ENCODE measurements around the gene WHAMM.
A peak's percentile ranks its signal among the peaks of the same experiment; 100 is the strongest.

Gene WHAMM

DNA sequence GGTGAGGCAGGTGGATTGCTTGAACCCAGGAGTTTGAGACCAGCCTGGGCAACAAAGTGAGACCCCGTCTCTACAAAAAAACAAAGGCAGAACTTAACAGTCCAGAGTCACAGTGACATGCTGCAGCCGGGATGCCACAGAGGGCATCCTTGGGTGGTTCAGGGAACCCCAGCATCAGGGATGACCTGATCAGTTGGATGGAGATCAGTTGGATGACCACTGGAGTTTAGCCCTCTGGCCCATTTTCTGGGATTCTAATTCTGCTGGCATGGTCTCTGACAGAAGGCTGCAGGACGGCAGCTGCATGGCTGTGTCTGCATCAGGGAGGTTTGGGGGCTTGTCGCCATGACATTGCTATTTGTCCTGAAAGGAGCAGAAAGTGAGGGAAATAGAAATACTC, 19.8 kb downstream of the WHAMM start:
- DNase-seq (ENCODE audit: low spot score): no peak
- H3K4me3 ChIP-seq (ENCODE audit: severe bottlenecking): no peak overlapping the region
- TF ChIP-seq, protein P1, sequence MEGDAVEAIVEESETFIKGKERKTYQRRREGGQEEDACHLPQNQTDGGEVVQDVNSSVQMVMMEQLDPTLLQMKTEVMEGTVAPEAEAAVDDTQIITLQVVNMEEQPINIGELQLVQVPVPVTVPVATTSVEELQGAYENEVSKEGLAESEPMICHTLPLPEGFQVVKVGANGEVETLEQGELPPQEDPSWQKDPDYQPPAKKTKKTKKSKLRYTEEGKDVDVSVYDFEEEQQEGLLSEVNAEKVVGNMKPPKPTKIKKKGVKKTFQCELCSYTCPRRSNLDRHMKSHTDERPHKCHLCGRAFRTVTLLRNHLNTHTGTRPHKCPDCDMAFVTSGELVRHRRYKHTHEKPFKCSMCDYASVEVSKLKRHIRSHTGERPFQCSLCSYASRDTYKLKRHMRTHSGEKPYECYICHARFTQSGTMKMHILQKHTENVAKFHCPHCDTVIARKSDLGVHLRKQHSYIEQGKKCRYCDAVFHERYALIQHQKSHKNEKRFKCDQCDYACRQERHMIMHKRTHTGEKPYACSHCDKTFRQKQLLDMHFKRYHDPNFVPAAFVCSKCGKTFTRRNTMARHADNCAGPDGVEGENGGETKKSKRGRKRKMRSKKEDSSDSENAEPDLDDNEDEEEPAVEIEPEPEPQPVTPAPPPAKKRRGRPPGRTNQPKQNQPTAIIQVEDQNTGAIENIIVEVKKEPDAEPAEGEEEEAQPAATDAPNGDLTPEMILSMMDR (IDR thresholded peaks at IDR 0.05; ENCODE audit: poor library complexity, severe bottlenecking): no peak
- no peaks in the 10 kb centered on the region for H3K9me3 ChIP-seq (ENCODE audit: severe bottlenecking)
- no peak for ATAC-seq (ENCODE audit: low read depth)
- no peak overlapping the region for H3K27ac ChIP-seq (ENCODE audit: poor library complexity, severe bottlenecking)
- H3K27me3 ChIP-seq (ENCODE audit: insufficient read depth, poor library complexity, severe bottlenecking): no peaks in the 10 kb centered on the region
- peaks cover 30% of the 10 kb centered on the region for H3K4me1 ChIP-seq (ENCODE audit: insufficient read depth, poor library complexity, severe bottlenecking)
- peaks cover 91% of the 10 kb centered on the region for H3K36me3 ChIP-seq (ENCODE audit: low read depth)

DNA sequence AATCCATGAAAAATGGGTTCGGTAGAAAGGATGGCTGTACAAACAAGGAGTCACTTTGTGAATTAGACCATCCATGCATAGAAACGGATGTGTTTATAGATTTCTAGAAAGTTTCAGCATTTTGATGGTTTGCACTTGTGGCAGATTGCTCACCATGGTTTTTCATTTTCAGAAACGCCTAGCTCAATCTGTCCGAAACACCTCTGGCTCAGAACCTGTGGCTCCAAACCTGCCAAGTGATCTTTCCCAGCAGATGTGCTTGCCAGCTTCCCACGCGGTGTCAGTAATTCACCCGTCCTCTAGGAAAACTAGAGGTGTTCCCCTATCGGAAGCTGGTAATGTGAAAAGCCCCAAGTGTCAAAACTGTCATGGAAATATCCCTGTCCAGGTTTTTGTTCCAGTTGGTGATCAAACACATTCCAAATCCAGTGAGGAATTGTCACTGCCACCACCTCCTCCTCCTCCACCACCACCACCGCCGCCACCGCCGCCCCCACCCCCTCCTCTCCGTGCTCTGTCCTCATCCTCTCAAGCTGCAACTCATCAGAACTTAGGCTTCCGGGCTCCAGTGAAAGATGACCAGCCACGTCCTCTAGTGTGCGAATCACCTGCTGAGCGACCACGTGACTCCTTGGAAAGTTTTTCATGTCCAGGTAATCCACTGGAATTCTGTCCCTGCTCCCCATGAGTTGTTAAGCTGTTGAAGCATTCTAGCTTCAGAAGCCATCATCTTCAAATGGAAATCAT, 21.2 kb downstream of the WHAMM start:
- Histone ChIP-seq H3K4me1 (ENCODE audit: insufficient read depth, poor library complexity, severe bottlenecking) (peaks cover 30% of the 10 kb centered on the region), H3K36me3 (ENCODE audit: low read depth) (peaks cover 91% of the 10 kb centered on the region), H3K9me3 (ENCODE audit: severe bottlenecking) (no peaks in the 10 kb centered on the region), H3K27me3 (ENCODE audit: insufficient read depth, poor library complexity, severe bottlenecking) (no peaks in the 10 kb centered on the region), H3K27ac (ENCODE audit: poor library complexity, severe bottlenecking) (peak overlapping the region; percentile 99), H3K4me3 (ENCODE audit: severe bottlenecking) (no peak overlapping the region)
- TF ChIP-seq, protein P1 (IDR thresholded peaks at IDR 0.05; ENCODE audit: poor library complexity, severe bottlenecking): no peak
- ATAC-seq (ENCODE audit: low read depth): no peak
- no peak for DNase-seq (ENCODE audit: low spot score)

DNA sequence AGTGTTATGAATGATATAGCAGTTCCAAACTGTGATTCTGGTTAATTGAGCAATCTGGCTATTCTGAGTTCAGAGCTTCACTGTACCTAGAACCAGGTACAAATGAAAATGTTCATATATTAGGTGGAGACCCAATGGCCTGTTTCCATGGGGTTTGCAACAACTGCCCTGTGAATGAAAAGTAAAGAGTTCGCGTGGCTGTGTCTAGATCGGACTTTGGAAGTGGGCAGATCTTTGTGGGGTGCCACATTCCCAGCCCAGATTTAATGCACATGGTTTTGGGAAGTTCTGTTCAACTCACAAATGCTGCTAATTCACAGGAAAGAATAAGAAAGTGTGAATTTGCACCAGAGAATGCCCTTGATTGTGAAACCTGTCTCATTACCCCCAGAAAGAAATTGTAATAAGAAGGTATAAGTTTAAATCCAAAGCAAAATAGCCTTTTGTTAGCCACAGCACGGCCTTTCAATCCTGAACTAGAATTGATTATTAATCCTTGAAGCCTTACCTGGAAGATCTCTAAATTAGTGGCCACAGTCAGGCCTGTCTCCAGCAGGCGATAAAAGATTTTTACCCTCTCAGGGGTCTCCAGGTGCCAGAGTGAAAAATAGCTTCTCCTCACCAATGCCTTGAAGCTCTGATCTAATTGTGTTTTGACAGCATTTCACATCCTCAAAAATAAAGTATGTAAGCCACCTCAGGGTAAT, 22.6 kb downstream of the WHAMM start:
- TF ChIP-seq, protein P1 (IDR thresholded peaks at IDR 0.05; ENCODE audit: poor library complexity, severe bottlenecking): no peak

DNA sequence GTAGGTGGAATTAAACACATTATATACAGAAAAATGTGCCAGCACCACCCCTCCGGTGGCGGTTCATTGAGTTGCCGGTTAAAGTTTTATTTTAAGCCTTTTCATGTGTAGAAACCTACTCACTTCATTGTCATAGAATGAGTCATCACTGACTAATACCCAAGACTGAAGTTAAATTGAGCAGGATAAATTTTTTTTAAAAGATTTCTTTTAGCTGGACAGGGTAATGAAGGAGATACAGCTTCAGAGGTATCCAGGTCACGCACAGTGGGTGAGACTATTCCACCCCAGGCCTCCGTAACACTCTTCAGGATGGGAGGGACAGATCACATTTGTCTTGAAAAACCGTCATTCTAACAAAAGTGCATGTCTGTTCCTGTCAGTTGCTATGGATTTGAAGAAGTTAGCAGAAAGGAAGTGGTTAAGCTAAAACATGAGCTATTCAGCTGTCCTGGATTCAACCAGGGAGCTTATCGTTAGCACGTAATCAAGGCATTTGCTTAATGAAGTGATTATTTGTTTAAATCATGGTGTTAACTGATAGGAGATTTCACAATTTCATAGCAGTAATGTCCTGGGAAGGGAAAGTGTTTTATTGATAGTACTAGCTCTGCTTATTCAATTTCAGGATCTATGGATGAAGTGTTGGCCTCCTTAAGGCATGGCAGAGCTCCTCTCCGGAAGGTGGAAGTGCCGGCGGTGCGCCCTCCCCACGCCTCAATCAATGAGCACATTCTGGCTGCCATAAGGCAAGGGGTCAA, 23.4 kb downstream of the WHAMM start:
- peaks cover 91% of the 10 kb centered on the region for H3K36me3 ChIP-seq (ENCODE audit: low read depth)
- DNase-seq (ENCODE audit: low spot score) (peak; percentile 88), ATAC-seq (ENCODE audit: low read depth) (peak; percentile 95)
- H3K4me1 ChIP-seq (ENCODE audit: insufficient read depth, poor library complexity, severe bottlenecking): peaks cover 30% of the 10 kb centered on the region
- H3K27me3 ChIP-seq (ENCODE audit: insufficient read depth, poor library complexity, severe bottlenecking): no peaks in the 10 kb centered on the region
- TF ChIP-seq, protein P1 (IDR thresholded peaks at IDR 0.05; ENCODE audit: poor library complexity, severe bottlenecking): peak; percentile 40
- H3K9me3 ChIP-seq (ENCODE audit: severe bottlenecking): no peaks in the 10 kb centered on the region
- no peak overlapping the region for H3K4me3 ChIP-seq (ENCODE audit: severe bottlenecking)
- H3K27ac ChIP-seq (ENCODE audit: poor library complexity, severe bottlenecking): peak overlapping the region; percentile 99

More for the DNA sequence above, 22.6 kb downstream of the WHAMM start:
- Histone ChIP-seq H3K36me3 (ENCODE audit: low read depth) (peaks cover 91% of the 10 kb centered on the region), H3K9me3 (ENCODE audit: severe bottlenecking) (no peaks in the 10 kb centered on the region), H3K4me3 (ENCODE audit: severe bottlenecking) (no peak overlapping the region), H3K27ac (ENCODE audit: poor library complexity, severe bottlenecking) (peak overlapping the region; percentile 99), H3K27me3 (ENCODE audit: insufficient read depth, poor library complexity, severe bottlenecking) (no peaks in the 10 kb centered on the region), H3K4me1 (ENCODE audit: insufficient read depth, poor library complexity, severe bottlenecking) (peaks cover 30% of the 10 kb centered on the region)
- DNase-seq (ENCODE audit: low spot score): no peak
- no peak for ATAC-seq (ENCODE audit: low read depth)
